BJ (cell line): Measurements from ENCODE around the gene OTUD7B. TPM values are rescaled to one million over a fixed set of nuclear protein-coding genes. Genes with fewer than 3 reads are reported as not detected.

Source experiments
- CTCF ChIA-PET: fragments of 350-600 bp; formaldehyde crosslinking; extraction: SDS; loops from one replicate; lab custom pipeline; 2021; ENCODE audit warnings: antibody characterized with exemption, inconsistent platforms; lab: Yijun Ruan, JAX
- POLR2A ChIA-PET: fragments of 300-600 bp; sonication (Branson Sonifier 250); formaldehyde crosslinking; extraction: SDS; loops from one replicate; lab custom pipeline; 2021; ENCODE audit warnings: antibody characterized with exemption; lab: Charles Lee
- DNase-seq: peaks from one replicate; pipeline ENCODE4 v3.0.0-alpha.2; 2011; ENCODE audit warnings: low read depth
- H3K27me3 ChIP-seq: 2 replicates; pipeline ENCODE4 v1.6.0; 2011; ENCODE audit warnings: low read length; ENCODE audit not compliant: control insufficient read depth, insufficient read depth
- H3K36me3 ChIP-seq: 2 replicates; pipeline ENCODE4 v1.5.1; 2011; ENCODE audit warnings: low read length; ENCODE audit not compliant: control insufficient read depth, insufficient read depth
- H3K4me3 ChIP-seq: 2 replicates; pipeline ENCODE4 v1.5.1; 2011; ENCODE audit warnings: low read depth, mild to moderate bottlenecking, control low read depth, low read length
- CTCF ChIP-seq: IDR thresholded peaks from 2 replicates; pipeline ENCODE4 v1.5.1; 2011; ENCODE audit warnings: low read depth, mild to moderate bottlenecking, control low read depth, inconsistent platforms, low read length, moderate library complexity; ENCODE audit not compliant: insufficient read depth
- polyA plus RNA-seq: library from polyadenylated mRNA; depleted of rRNA; stranded (reverse); fragments of >200 nt; gene quantifications from 2 replicates; pipeline ENCODE4 v1.2.3, GENCODE V29; 2011

Gene OTUD7B
- polyA plus RNA-seq, 1 experiment, result 10.1 TPM

- Histone ChIP-seq H3K36me3 (peaks cover 19% of the 10 kb centered on the region), H3K27me3 (no peaks in the 10 kb centered on the region), H3K4me3 (no peak overlapping the region)
- POLR2A ChIA-PET, result no interaction called here
- no peak for TF ChIP-seq CTCF
- CTCF ChIA-PET, result no interaction called here
- DNase-seq, result no peak
Observed at GRCh38 chr1:149967646-149968045, 42.9 kb downstream of the OTUD7B start.

GRCh38 chr1:149967041-149967440, 43.5 kb downstream of the OTUD7B start:
- H3K27me3 ChIP-seq, result no peaks in the 10 kb centered on the region
- ChIA-PET POLR2A (no interaction called here), CTCF (interaction anchor here (0.8 to 1.2 kb wide), 2 partner anchors 19 to 84 kb away, joined by 4 read pairs; no protein-coding TSS in a partner anchor)
- TF ChIP-seq CTCF, result no peak
- H3K4me3 ChIP-seq, result no peak overlapping the region
- no peak for DNase-seq
- H3K36me3 ChIP-seq, result peaks cover 18% of the 10 kb centered on the region

- H3K36me3 ChIP-seq, result peaks cover 18% of the 10 kb centered on the region
- no peak for TF ChIP-seq CTCF
- no peaks in the 10 kb centered on the region for H3K27me3 ChIP-seq
- DNase-seq, result no peak
- H3K4me3 ChIP-seq, result no peak overlapping the region
- POLR2A ChIA-PET, result no interaction called here
- CTCF ChIA-PET, result interaction anchor here (0.8 to 1.2 kb wide), 2 partner anchors 20 to 84 kb away, joined by 4 read pairs; no protein-coding TSS in a partner anchor
Observed at GRCh38 chr1:149966405-149966804, 44.1 kb downstream of the OTUD7B start.

- Histone ChIP-seq H3K36me3 (peaks cover 18% of the 10 kb centered on the region), H3K4me3 (no peak overlapping the region), H3K27me3 (no peaks in the 10 kb centered on the region)
- no peak for DNase-seq
- ChIA-PET POLR2A (no interaction called here), CTCF (no interaction called here)
- TF ChIP-seq CTCF, result no peak
Observed at GRCh38 chr1:149965440-149965839, 45.1 kb downstream of the OTUD7B start.

- ChIA-PET CTCF (interaction anchor here (1.4 to 3.2 kb wide), 3 partner anchors 15 to 89 kb away, joined by 7 to 44 read pairs (median 11); no protein-coding TSS in a partner anchor), POLR2A (no interaction called here)
- no peak for TF ChIP-seq CTCF
- Histone ChIP-seq H3K4me3 (no peak overlapping the region), H3K36me3 (peaks cover 19% of the 10 kb centered on the region), H3K27me3 (no peaks in the 10 kb centered on the region)
- no peak for DNase-seq
Observed at GRCh38 chr1:149963358-149963757, 47.2 kb downstream of the OTUD7B start.
